Right atrium auricular region (tissue), 2 donors: ENCODE measurements around the gene DKK3. TPM values are rescaled to one million over a fixed set of nuclear protein-coding genes. Genes with fewer than 3 reads are reported as not detected.

Experiments
- DNase-seq: peaks from one replicate; pipeline ENCODE4 v3.0.0-alpha.2; 2019; ENCODE audit warnings: low spot score
- H3K27ac ChIP-seq, 2 donors: fragments of 200-600 bp; sonication (generic); 1 replicate in 1 of 2; 2 replicates in 1 of 2; pipeline ENCODE4 v1.5.1; 2016 to 2019
- H3K27me3 ChIP-seq, 2 donors: fragments of 200-600 bp; sonication (generic); one replicate each; pipeline versions ENCODE4 v1.5.1 to v1.6.0; 2017 to 2019
- H3K36me3 ChIP-seq: fragments of 200-600 bp; sonication (generic); one replicate; pipeline ENCODE4 v1.5.1; 2016
- H3K4me1 ChIP-seq, 2 donors: fragments of 200-600 bp; sonication (generic); one replicate each; pipeline versions ENCODE4 v1.5.1 to v1.6.0; 2017 to 2019
- H3K4me3 ChIP-seq, 2 donors: fragments of 200-600 bp; sonication (generic); 1 replicate in 1 of 2; 2 replicates in 1 of 2; pipeline ENCODE4 v1.5.1; 2017 to 2019; ENCODE audit warnings: mild to moderate bottlenecking in 1 of 2, moderate library complexity in 1 of 2
- H3K9me3 ChIP-seq, 2 donors: fragments of 200-600 bp; sonication (generic); one replicate each; pipeline ENCODE4 v1.5.1; 2019
- CTCF ChIP-seq, 2 donors: fragments of 200-600 bp; sonication (generic); IDR thresholded peaks; one replicate each; pipeline ENCODE4 v1.5.1; 2019; ENCODE audit warnings: antibody characterized with exemption in 2 of 2
- total RNA-seq, 2 donors: library from RNA; depleted of rRNA; stranded (reverse); fragments of >200 nt; gene quantifications; one replicate each; pipeline ENCODE4 v1.1.0, GENCODE V29; 2016

The DKK3 gene
- total RNA-seq, 2 donors from 2014 or later: 2,934 to 5,316 TPM

- H3K36me3 ChIP-seq: no peaks in the 10 kb centered on the region
- peaks cover 0 to 24% of the 10 kb centered on the region in 2 donors for H3K4me1 ChIP-seq
- TF ChIP-seq CTCF (IDR thresholded peaks at IDR 0.05): no peak
- H3K27ac ChIP-seq: no peak overlapping the region
- H3K27me3 ChIP-seq: no peaks in the 10 kb centered on the region
- peaks cover 4 to 7% of the 10 kb centered on the region in 2 donors for H3K9me3 ChIP-seq
- H3K4me3 ChIP-seq: no peak overlapping the region
- no peak for DNase-seq
Observed at GRCh38 chr11:12026331-12027211, 18.1 kb upstream of the DKK3 start.

- TF ChIP-seq CTCF (IDR thresholded peaks at IDR 0.05): no peak
- no peak for DNase-seq
- Histone ChIP-seq H3K27me3 (no peaks in the 10 kb centered on the region), H3K9me3 (peaks cover 4 to 7% of the 10 kb centered on the region in 2 donors), H3K4me3 (no peak overlapping the region), H3K27ac (no peak overlapping the region), H3K4me1 (peaks cover 0 to 36% of the 10 kb centered on the region in 2 donors), H3K36me3 (no peaks in the 10 kb centered on the region)
Observed at GRCh38 chr11:12024254-12024926, 16.0 kb upstream of the DKK3 start.

- TF ChIP-seq CTCF (IDR thresholded peaks at IDR 0.05): no peak
- H3K36me3 ChIP-seq: no peaks in the 10 kb centered on the region
- no peak overlapping the region for H3K4me3 ChIP-seq
Observed at GRCh38 chr11:12023015-12023414, 14.6 kb upstream of the DKK3 start.

GRCh38 chr11:12020546-12020945 lies 12.1 kb upstream of the DKK3 start:
- no peaks in the 10 kb centered on the region for H3K27me3 ChIP-seq
- H3K4me3 ChIP-seq: no peak overlapping the region
- DNase-seq: no peak
- H3K9me3 ChIP-seq: peaks cover 4 to 7% of the 10 kb centered on the region in 2 donors
- no peak for TF ChIP-seq CTCF (IDR thresholded peaks at IDR 0.05)
- peak overlapping the region; percentile 74 to 86 for H3K27ac ChIP-seq
- no peaks in the 10 kb centered on the region for H3K36me3 ChIP-seq
- peaks cover 0 to 50% of the 10 kb centered on the region in 2 donors for H3K4me1 ChIP-seq

More at GRCh38 chr11:12023015-12023414, 14.6 kb upstream of the DKK3 start:
- H3K9me3 ChIP-seq: peaks cover 4 to 7% of the 10 kb centered on the region in 2 donors
- H3K27ac ChIP-seq: no peak overlapping the region
- DNase-seq: no peak
- H3K27me3 ChIP-seq: no peaks in the 10 kb centered on the region
- peaks cover 0 to 38% of the 10 kb centered on the region in 2 donors for H3K4me1 ChIP-seq

- H3K36me3 ChIP-seq: no peaks in the 10 kb centered on the region
- H3K9me3 ChIP-seq: peaks cover 4 to 6% of the 10 kb centered on the region in 2 donors
- peaks cover 0 to 50% of the 10 kb centered on the region in 2 donors for H3K4me1 ChIP-seq
- H3K4me3 ChIP-seq: no peak overlapping the region
- no peak for TF ChIP-seq CTCF (IDR thresholded peaks at IDR 0.05)
- H3K27me3 ChIP-seq: no peaks in the 10 kb centered on the region
- H3K27ac ChIP-seq: peak overlapping the region; percentile 74 to 86
- no peak for DNase-seq
Observed at GRCh38 chr11:12019866-12020416, 11.5 kb upstream of the DKK3 start.
